Loucy (cell line): ENCODE data around the gene PDIA2.

Experiments
- CTCF ChIP-seq: fragments of 200-600 bp; sonication (generic); conservative IDR thresholded peaks from 2 replicates; pipeline ENCODE4 v1.5.1; 2014; ENCODE audit warnings: mild to moderate bottlenecking, antibody characterized with exemption, low read length
- EZH2phosphoT487 ChIP-seq: fragments of 200-600 bp; IDR thresholded peaks from 2 replicates; pipeline ENCODE4 v1.6.1; 2018; ENCODE audit warnings: antibody characterized with exemption, mild to moderate bottlenecking, moderate library complexity, borderline replicate concordance

GRCh38 chr16:269061-269796 is 13.7 kb upstream of the PDIA2 start:
- TF ChIP-seq CTCF, result no peak
- TF ChIP-seq EZH2phosphoT487, result no peak
